Activated CD8-positive, alpha-beta memory T cell treated with anti-CD3 and anti-CD28 coated beads for 24 hours (primary cell): ENCODE results near the gene PRR3.

Source experiments
- DNase-seq: peaks from one replicate; pipeline ENCODE4 v3.0.0-alpha.2; 2020

The PRR3 gene

DNA sequence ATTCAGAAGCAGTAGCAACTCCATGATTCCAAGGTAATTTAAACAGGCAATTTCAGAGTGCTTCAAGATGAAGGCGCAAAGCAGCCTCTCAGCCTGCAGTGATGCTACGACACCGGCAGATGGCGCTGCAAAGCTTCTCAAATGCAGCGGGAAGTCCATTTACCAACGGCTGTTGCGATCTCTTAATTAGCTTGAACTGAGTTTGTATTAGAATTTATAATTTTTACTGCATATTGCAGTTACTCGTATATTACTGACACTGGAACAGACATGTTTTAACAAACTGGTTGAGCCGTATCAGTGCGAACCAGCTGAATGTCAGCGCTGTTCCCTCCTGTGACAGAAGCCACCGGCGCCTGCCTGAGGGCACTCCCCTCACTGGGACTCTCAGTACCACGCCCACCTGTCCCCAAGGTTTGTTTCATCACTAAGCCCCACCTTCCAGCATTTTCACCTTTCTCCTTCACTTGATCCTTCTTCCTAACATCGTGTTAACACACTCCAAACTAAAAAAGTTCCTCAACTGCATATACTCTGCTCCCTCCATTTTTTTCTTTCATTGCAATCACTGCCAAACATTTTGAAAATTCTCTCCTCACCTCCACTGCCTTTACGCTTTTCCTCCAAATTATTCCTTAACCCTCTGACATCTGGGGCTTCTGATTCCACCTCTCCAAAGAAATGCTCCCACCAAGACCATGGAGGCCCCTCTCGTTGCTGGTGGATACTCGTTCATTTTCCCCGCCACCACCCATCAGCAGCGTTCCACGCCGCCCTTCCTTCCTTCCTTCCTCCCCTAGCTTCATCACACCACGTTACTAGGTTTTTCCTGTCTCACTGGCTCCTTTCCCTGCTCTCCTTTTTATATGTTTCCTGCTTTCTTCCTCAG is 15.3 kb upstream of the PRR3 start:
- peak; percentile 87 for DNase-seq

DNA sequence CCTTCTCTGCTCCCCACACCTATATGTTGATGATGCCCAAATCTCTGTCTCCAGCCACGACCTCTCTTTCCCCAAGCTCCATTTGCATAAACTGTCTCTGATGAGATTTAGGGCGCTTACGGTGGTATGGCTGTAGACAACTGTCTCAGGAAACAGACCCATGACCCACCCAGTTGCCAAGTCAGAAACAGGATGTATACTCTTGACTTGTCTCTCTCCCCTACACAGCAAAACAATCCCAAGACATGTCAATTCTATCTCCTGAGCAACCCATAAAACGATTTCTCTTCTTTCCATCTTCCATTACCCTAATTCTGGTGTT is 14.7 kb upstream of the PRR3 start:
- no peak for DNase-seq

DNA sequence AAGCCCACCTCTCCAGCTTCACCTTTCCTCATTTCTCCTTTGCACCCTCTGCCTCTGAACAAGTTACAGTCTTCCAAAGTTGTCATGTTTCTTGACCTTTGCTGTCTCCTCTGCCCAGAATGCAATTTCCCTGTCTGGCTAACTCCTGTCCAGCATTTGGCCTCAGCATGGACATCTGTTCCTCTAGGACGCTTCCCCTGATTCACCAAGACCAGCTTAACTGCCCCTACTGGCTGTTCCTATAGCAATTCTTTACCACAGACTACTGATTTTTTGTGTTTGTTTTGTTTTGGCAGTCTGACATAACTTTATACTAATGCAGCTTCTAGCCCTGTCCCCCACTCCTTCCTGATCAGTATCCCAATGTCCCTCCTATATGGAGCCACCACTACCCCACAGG is 14.2 kb upstream of the PRR3 start:
- no peak for DNase-seq

- DNase-seq, result no peak
Observed at GRCh38 chr6:30543821-30544220, 13.3 kb upstream of the PRR3 start.

DNA sequence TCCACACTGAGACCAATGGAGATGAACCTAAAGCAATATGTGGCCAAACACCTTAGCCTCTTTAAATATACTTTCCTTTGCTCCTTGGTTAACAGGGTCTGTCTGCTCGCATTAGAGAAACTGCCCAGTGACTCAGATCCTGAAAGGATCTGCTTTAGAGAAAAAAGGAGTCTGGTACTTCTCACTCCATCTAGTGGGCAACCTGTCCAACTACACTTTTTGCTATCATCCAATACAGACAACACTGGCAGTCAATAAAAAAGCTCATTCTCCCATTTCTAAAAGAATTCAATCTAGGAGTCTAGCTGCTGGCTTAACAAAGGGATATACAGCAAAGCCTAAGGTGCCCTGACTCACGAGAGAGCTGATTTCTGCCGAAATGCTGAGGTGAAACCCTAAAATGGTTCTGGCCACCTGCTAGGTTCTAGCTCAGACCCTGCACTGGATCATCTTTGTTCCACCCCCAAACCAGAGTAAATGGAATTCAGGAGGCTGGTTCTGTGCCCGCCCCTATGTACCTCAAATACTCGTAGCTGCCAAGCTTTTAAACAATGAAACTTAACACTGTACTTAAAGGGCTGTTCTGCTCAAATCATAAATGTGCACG is 12.3 kb upstream of the PRR3 start:
- DNase-seq, result no peak

DNA sequence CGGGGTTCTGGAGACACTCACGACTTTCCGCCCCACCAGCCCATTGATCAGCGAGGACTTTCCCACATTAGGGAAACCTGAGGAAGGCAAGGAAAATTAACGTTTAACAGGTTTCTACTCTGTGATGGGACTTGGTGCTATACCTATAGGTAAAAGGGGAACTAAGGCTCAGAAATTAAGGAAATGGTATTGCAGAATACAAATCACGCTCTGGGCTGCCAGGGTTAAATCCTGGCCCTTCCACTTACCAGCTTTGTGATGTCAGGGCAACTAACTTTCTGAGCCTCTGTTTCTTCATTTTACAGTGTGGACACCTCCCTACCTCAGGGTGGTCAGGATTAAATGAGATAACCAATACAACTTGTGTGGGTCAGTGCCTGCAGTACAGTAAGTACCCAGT is 9.6 kb upstream of the PRR3 start:
- no peak for DNase-seq

GRCh38 chr6:30548375-30548774 is 8.7 kb upstream of the PRR3 start:
- DNase-seq, result no peak

DNA sequence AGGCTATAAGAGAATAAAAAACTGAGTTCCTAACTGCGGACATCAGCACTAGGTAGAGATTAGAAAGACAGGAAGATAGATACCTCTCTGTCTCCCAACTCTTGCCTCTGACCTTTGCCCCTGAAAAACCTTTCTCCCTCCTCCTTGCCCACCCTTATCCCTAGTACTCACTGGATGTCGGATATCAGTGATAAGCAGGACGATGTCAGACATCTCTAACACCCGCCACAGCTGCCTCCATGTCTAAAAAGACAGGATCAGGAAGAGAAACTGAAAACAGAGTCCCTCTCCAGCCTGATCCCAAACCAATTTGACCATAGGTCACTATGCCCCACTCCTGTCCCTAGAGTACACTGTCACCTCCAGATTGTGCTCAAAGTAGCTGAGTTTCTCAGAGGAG is 2.7 kb upstream of the PRR3 start:
- DNase-seq, result no peak

- no peak for DNase-seq
Observed at GRCh38 chr6:30554962-30555815, 1.9 kb upstream of the PRR3 start.

DNA sequence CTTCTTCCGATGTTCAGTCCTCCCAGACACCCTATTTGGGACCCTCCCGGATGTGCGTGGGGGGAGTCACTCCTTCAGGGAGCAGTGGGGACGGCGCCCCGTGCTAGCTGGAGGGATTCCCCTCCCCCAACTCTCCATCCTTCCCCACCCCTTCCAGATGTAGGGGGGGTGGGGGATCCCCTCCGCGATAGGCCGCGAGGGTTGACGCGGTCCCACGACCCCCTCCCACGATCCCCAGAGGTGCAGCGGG is 1.4 kb upstream of the PRR3 start:
- no peak for DNase-seq

DNA sequence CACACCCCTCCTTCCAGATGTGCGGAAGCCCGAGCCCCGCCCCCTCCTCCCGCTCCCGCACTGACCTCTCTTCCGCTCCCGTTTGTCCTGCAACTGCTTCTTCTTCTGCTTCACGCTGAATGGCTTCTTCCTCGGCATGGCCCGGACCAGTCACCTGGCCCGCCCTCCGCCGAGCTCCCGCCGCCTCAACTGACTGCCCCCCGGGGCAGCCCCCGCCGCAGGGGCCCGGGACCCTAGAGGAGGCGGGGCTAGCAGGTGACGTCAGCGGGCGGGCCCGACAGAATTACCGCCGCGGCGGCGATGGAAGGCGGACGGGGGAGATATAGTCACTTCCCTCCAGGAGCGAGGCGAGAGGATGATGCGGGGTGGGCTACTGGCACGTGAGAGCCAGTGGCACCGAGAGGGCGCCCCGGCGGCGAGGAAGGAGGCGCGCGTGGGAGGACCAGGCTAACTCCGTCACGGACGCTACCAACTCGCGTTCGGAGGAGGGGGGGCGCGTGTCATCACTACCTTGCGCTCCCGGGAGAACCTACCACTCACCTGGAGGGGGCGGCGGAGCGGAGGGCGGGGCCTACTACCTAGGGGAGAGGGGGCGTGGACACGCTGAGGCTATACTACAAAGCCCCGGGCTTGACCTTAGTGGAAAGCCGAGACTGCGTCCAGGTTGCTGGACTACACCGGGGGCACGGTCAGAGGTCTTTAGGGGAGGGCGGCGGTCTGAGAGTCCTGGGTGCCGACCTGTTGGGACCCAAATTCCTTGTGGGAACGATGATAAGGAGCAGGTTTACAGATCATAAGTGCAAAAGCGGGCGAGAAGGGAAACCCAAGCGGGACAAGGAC is 809 bp upstream of the PRR3 start, which contains the start of gene GNL1:
GNL1 (minus strand) TSS at position 424 of the 840 bp plus-strand sequence; CDS start at position 138, 286 bp downstream.
- DNase-seq, result peak; percentile 100

GRCh38 chr6:30557683-30557981 is 537 bp downstream of the PRR3 start:
- DNase-seq, result no peak

DNA sequence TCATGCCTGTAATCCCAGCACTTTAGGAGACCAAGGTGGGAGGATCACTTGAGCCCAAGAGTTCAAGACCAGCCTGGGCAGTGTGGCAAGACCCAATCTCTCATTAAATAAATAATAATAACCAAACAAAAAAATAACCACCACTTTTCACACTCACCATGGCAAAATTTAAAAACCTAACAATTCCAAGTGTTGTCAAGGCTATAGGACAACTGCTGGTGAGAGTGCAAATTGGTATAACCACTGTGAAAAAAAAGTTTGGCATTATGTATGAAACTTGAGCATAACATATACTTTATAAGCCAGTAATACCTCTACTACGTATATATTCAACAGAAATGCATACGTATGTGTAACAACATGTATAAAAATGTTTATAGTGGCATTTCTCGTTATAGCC is 3.8 kb downstream of the PRR3 start:
- no peak for DNase-seq

DNA sequence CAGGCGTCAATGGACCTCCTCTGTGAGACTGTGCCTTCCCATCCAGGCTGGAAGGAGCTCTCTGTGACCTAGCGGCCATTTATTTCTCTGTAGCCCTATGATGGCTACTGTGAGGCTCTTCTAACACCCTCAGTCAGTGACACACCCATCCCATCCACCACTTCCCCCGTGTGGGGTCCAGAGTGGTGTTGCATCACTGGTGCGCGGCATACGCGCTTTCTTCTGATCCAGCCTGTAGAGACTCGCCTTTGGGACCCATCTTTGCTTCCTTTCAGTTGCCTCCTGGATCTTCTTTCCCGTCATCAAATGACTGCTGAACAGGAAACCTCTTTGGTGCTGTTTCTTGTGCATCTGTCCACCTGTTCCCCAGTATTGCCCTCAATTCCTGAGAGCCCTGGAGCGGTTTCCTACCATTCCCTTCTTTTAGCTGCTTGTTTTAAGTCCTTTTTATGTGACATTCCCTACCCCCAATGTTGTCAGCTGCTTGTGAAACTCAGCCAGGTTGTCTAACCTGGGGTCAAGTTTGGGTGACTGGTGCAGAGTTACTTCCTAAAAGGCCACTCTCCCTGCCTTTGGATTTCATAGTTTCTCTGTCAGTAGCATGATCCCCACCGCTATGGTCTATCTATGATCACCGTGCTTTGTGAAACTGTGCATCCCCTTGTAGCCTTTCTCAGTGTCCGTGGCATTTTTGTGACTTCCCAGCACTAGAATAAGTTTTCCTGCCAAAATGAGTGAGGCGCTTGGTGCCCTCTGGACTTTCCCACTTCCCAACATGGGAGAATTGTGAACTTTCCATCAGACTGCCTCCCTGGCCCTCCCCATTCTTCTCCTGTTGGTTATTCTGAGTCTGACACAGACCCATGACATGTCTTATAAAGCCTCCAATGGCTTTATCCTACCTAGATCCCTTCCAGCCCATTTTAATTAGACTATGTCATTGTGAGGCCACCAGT is 5.7 kb downstream of the PRR3 start:
- no peak for DNase-seq

- DNase-seq, result no peak
Observed at GRCh38 chr6:30564114-30564513, 7.0 kb downstream of the PRR3 start.

DNA sequence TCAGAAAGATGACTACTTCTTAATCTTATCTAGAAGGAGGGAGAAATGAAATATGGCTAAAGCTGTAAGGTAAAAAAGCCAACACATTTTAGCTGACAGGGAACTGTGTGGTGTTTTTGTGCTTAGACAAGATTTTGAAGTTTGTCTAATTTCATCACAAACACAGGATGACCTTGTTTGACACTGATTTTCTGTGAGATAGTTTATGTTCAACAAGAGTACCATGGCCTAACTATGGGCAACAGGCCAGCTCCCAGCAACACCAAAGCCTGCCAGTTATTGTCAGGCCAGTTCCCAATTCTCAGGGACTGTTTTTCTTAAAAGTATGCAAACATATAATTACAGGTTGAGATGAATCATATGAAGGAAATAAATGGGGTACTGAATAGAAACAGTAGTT is 8.7 kb downstream of the PRR3 start:
- DNase-seq, result no peak

- no peak for DNase-seq
Observed at GRCh38 chr6:30568245-30568644, 11.2 kb downstream of the PRR3 start.

DNA sequence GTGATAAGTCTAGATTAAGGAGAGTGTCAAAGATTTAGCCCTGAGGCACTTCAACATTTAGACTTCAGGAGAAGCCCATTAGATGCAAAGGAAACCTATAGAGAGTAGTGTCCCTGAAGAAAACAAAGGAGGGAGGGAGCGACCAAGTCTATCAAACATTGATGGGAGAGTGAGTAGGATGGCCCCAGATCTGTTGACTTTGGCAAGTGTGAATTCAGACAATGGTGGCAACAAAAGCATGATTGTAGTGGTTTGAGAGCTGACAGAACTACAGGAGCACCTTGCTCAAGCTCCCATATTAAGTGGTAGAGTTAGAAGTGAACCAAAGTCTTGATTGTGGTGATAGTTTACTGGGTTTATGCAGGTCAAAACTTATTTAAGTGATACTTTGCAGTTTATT is 13.2 kb downstream of the PRR3 start:
- DNase-seq, result no peak

DNA sequence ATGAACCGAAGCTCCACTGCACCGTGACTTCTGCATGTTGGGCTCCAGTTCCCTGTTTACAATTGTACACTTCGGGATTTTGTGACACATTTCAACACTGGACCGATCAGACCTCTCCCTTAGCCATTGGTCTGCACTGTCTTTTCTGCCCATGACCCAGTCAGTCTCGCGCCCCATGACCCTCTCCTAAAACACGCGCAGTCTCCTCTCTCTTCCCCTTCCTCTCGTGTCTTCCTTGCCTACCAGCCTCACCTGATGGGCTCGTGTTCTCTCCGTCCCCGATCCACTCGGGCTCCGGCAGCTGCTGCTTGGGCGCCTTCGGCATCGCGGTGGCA is 13.6 kb downstream of the PRR3 start:
- no peak for DNase-seq

DNA sequence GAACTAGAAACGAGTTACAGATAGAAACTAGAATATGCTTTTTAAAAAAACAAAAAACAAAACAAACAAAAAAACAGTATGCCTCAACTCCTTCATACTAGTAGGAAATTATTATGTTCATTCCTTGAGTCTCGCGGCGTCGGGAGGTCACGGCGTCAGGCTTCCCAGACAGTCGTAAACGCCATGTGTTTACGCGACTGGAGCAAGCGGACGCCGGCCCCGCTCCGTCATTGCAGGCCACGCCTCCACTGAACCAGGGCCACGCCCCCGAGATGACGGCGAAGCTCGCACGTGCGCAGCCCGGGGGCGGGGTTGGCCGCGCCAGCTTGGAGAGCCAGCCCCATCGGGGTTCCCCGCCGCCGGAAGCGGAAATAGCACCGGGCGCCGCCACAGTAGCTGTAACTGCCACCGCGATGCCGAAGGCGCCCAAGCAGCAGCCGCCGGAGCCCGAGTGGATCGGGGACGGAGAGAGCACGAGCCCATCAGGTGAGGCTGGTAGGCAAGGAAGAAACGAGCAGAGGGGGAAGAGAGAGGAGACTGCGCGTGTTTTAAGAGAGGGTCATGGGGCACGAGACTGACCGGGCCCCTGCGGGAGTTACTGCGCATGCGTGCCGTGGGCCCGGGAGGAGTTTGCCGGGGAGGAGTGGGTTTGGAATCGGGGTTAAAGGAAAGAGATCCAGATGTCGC is 14.1 kb downstream of the PRR3 start, which contains the start of gene ABCF1:
ABCF1 (plus strand) TSS at position 368 of the 687 bp plus-strand sequence; CDS start at position 414, 46 bp downstream.
- peak; percentile 100 for DNase-seq

GRCh38 chr6:30571762-30572082 is 14.6 kb downstream of the PRR3 start:
- no peak for DNase-seq

- DNase-seq, result no peak
Observed at GRCh38 chr6:30572148-30572547, 15.1 kb downstream of the PRR3 start.
